Fibroblast of skin of right biceps (primary cell): ENCODE data around the gene TMEM174.

ENCODE experiments used
- DNase-seq: peaks from one replicate; pipeline ENCODE4 v3.0.0-alpha.2; 2013

TMEM174 gene

DNA sequence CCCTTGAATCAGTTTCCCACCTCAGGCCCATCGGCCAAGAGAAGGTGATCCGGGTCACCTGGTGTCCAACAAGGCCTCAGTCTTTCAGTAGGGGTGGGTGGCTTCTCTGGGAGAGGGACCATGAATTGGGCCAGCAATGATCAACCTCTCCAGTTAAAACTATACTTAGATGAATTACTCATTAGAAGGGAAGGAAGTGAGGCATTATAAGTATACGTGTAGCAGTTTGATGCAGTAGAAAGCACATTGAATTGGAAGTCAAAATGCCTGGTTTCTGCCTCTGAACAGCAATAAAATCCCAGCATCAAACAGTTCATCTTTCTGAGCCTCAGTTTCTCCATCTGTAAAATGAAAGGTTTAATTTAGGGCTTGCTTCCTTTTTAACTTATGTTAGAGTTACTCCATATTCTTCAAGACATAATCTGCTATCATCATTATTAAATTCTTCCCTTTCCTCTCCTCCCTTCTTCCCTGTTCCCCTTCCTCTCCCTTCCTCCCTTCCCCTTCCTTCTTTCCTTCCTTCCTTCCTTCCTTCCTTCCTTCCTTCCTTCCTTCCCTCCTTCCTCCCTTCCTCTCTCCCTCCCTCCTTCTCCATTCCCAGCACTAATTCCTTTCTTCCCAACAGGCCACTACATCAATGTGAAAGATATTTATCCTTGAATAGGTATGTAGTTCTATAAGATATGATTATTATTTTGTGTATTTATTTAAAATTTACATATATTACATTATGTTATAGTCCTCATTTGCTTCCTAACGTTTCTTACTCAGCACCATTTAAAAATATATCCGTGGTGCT is 18.6 kb upstream of the TMEM174 start:
- DNase-seq, result no peak

DNA sequence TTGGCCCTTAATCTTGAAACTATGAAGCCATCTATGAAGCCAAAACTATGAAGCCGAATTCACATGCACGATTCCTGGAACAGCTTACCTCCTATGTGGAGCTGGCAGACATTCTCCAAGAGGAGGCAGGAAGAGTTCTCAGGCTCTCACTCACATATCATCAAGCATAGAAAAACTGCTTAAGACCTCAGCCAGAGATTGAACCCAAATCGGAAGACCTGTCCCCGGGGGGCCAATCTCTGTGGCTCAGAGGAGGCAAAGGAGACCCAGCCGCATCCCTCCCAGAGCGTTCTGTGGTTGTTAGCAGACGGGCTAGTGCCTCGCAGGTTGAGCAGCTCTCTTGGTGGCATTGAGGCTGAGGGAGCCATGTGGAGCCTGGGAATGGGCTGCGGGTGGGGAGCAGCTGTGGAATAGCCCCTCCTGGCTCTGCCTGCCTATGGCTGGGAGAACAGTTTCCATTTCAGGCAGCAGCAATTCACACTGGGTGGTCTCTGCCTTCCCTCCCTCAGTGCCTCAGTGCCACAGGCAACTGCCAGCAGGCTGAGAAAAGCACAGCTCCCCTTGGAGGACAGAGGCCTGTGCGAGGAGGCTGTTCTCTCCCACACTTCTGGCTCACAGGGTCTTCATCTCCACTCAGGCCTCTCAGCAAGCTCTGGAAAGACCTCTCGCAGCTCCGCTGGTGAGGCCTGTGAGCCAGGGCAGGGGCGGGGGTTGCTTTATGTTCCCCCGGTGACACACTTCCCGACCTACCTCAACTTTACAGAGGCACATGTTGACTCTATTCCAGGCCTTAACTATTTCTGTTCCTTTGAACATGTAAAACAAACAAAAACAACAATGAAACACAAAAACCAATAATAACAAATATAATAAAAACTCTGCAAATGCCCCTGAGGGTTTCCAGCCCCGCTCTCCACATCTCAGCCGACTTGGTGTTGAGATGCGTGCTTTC is 17.4 kb upstream of the TMEM174 start:
- DNase-seq, result no peak

DNA sequence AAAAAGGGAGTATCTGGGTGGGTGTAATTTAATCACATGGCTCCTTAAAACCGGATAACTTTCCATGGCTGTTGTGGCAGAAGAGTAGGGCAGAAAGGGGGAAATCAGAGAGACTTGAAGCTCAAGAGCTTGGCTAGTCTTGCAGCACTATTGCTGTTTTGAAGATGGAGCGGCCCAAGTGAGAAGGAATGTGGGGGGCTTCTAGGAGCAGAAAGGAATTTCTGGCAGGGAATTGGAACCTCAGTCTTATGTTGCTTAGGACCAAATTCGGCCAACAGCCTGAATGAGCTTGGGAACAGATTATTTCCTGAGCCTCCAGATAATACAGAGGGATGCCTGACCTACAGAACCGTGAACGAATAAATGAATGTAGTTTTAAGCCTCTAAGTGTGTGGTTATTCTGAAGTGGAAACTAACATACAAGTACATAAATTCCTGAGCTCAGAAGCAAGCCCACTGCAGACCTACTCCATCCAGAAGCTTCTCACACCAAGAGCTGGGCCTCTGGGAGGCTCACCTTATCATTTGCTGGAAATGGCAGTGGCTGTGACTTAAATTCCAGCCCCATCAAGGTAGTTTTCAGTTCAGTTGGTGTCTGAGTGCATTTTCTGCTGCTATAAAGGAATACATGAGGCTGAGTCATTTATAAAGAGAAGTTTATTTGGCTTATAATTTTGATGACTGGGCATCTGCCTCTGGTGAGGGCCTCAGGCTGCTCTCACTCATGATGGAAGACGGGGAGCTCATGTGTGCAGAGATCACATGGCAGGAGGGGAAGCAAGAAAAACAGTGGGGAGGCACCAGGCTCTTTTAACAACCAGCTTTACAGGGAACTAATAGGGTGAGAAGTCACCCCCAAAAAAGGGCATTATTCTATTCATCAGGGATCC is 15.3 kb upstream of the TMEM174 start:
- no peak for DNase-seq

DNA sequence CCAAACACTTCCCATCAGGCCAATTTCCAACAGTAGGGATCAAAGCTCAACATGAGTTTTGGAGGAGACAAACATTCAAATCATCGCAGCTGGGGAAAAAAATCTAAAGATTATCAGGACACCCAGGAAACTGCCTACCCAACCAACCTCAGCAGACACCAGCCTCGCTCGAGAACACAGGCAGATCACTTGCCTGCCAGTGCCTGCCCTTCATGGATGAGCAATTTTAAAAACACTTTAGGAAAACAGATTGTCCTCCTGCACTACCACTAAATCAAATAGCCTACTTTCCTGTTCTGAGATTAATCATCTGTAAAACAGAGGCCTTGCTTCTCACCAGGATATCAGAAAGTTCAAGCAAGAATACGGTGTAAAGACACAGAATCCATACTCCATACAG is 14.7 kb upstream of the TMEM174 start:
- no peak for DNase-seq

DNA sequence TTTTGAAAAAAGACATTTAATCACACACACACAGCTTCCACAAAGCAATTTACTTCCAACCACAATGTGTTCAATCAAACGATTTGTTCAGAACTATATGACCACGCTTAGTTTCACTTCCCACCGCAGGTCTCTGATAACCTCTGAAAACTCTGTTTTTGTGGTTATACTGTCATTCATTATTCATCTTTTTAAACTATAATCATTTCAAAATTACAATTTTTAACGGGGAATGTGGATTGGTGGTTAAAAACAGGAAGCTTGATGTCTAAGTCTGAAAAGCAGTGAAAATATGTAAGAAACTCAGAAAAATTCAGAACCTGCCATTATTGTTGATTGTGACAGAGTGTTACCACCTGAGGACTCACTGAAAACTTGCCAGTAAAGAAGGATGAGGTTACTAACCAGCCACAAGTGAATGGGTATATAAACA is 12.7 kb upstream of the TMEM174 start:
- peak; percentile 30 for DNase-seq

DNA sequence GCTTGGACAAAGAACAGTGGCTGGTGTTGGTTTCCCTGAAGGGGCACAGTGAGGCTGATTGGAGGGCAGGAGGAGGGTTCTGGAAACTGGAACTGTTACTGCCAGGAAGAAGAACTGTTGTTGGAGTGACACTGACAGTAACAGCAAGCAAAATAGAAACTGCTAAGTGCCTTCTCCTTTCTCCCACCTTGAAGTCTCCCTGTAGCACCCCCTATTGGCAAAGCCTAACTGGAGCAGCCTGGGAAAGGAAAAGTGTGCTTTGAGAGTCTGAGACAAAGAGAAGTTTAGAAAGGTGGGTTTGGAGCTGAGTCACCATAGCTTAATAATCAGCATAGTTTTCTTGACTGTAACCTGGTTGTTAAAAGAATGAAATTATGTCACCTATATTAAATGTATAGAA is 2.5 kb upstream of the TMEM174 start:
- DNase-seq, result peak; percentile 22

DNA sequence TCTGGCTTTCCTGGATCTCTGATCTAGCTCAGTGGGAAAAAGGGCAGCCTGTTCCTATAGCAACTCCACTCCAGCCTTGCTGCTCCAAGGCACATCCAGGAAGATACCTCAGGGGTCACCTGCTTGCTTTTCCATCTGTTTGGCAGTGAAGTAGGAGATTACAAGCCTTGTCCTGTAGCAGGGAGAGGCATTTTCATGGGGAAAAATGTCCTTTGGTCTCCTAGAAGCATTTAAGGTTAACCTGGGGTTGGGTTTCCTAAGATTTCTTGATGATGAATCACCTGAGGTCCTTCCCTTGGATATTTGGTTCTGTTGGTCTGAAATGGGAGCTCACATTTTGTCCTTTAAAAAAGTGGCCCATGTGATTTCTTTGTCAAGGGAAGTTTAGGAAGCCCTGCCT is 1.5 kb upstream of the TMEM174 start:
- no peak for DNase-seq

DNA sequence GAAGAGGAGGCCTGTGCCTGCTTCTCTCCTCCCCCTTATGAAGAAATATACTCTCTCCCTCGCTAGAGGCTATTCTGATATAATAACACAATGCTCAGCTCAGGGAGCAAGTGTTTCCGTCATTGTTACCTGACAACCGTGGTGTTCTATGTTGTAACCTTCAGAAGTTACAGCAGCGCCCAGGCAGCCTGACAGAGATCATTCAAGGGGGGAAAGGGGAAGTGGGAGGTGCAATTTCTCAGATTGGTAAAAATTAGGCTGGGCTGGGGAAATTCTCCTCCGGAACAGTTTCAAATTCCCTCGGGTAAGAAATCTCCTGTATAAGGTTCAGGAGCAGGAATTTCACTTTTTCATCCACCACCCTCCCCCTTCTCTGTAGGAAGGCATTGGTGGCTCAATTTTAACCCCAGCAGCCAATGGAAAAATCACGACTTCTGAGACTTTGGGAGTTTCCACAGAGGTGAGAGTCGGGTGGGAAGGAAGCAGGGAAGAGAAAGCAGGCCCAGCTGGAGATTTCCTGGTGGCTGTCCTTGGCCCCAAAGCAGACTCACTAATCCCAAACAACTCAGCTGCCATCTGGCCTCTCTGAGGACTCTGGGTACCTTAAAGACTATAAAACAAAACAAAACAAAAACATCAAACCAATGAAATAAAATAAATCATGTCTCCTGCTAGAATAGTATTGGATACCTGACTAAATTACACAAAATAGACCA is 1.3 kb downstream of the TMEM174 start:
- DNase-seq, result no peak

DNA sequence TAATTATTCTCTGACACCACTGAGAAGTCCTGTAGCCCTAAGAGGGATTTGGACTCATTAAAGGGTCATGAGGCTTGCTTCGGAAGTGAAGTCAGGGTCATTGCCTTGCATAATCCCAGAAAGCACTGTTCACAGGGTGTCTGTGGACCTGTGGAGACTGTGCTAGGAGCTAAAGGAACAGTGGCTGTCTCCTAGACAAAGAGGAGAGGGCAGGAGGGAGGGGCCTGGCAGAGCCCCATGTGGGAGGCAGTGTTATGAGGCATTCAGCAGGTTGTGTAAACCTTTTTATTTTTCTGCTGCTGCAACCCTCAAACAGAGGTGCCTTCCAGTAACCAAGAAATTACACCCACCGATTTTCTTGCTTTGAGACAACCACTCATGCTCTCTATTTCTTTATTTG is 3.3 kb downstream of the TMEM174 start:
- DNase-seq, result no peak

DNA sequence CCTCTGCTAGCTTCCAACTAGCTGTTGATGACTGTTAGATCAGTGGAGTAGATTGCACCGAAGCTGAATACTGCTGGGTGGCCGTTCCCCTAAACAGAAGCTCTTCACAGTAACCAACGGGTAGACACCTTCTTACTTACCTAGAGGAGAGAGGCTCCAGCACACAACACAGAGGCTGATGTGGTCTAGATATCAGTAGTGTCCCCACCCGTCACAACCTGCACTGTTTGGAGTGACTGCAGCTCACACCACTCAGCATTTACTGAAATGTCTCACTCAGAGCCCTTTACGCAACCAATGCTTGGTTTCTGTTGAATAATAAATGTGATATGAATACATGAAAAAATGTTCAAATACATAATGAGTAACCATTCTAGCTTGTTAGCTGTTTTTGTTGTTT is 5.3 kb downstream of the TMEM174 start:
- DNase-seq, result no peak

DNA sequence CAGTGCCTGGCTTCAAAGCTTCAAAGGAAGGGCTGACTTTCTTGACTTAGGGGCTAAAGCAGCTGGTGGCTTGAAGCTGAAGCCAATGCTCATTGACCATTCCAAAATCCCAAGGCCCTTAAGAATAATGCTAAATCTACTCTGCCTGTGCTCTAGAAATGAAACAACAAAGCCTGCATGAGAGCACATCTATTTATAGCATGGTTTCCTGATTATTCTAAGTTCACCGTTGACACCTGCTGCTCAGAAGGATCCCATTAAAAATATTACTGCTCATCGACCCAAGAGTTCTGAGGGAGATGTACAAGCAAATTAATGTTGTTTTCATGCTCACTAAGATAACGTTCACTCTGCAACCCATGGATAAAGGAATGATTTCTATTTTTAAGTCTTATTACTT is 6.7 kb downstream of the TMEM174 start:
- no peak for DNase-seq

DNA sequence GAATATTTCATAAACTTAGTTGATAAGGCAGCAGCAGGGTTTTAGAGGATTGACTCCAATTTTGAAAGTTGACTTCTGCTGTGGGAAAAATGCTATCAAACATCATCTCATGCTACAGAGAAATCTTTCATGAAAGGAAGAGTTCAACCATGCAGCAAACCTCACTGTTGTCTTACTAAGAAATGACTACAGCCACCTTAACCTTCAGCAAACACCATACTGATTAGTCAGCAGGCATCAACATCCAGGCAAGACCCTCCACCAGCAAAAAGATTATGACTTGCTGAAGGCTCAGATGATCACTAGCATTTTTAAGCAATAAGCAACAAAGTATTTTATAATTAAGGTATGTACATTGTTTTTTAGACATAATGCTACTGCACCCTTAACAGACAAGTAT is 7.6 kb downstream of the TMEM174 start:
- DNase-seq, result peak; percentile 62

DNA sequence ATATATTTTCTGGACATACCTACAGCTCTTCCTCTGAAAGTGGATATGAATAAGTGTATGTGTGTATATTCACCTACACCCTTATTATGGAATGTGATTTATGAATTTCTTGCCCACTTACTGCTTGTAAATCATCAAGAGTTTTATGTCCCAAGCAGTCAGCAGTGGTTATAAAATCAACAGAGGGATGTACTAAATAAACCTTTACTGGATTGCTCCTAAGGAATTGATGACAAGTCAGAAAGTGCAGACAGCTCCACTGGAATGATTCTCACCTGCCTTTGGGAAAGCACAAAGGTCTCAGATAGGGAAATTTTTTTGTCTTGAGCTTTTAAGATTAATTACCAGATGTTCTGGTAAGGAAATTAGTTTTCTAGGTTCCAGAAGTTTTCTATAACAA is 9.3 kb downstream of the TMEM174 start:
- no peak for DNase-seq

DNA sequence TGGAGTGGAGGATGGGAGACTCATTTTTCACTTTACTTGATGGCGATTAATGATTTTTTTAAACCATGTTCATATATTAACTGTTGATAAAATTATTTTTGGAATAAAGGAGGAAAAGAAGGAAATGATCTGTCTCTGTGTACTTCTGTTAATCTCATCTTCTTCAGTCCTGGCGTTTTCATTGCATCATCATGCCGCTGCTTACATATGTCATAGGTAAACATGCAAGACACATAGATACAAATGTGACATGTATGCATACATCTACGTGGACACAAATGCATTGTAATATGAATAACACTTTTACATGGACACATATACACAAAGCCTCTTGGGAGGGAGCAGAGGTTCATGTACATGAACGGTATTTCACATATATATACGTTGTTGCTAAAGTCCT is 10.0 kb downstream of the TMEM174 start:
- DNase-seq, result no peak

DNA sequence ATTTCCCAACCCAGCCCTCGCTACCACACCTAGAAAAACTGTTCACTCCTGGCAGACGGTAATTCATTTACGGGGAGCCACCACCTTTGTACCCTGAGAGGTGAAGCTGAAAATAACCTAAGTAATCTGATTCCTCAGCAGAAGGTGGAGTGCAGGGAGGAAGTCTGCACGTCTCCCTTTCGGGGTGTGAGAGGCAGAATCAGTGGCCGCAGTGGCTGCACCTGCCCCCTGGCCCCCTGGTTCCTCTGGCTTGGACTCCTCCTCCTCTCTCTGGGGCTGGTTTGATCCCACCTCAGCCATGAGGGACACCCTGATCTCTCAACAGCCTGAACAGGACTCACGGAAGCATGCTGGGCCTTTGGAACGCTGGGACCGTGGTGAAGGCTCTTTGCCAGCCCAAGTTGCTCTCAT is 10.5 kb downstream of the TMEM174 start:
- no peak for DNase-seq

DNA sequence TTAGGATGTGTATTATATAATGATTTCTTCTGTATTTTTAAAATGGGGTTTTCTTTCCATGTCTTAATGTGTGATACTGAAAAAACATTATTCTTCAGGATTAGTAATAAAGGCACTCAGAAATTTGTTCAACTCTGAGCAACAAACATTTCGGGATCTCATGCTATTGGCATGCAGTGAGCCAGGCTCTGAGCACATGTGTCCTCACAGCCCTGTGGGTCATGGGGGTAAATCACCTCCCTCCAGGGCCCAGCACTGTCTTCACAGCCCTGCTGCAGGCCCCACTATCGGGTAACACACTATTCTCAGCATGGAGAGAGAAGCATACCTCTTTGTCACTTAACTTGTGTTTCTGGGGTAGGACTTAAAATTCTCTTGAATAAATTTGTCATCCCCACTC is 14.0 kb downstream of the TMEM174 start:
- DNase-seq, result peak; percentile 41

DNA sequence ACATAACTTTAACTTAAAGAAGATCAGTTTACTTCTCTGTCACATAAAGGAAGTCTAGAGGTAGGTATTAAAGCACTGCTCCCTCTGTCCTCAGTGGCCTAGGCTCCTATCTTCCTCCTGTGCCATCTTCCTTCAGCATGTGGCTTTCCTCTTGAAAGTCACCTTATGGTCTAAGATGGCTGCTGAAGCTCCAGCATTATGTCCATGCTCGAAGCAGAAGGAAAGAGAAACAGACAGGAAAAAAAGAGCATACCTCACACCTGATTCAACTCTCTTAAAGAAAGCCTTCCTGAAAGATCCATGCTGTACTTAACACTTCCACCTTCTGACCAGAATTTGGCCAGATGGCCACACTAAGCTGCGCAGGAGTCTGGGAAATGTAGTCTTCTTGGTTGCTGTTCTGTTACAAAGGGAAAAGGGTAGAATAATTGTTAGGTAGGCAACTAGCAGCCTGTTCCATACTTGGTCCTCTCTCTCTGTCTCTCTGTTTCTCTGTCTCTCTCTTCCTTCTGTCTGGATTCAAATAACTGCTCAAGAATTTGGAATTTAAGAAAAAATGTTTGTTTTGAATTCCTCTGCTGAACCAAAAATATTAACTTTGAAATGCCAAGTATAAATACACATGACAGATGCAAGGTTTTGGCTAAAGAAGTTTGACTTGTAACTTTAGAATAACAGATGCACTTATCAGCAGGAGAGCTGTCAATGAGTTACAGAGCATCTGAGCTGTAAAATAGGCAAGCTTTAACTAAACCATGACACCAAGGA is 16.0 kb downstream of the TMEM174 start:
- peak; percentile 72 for DNase-seq

DNA sequence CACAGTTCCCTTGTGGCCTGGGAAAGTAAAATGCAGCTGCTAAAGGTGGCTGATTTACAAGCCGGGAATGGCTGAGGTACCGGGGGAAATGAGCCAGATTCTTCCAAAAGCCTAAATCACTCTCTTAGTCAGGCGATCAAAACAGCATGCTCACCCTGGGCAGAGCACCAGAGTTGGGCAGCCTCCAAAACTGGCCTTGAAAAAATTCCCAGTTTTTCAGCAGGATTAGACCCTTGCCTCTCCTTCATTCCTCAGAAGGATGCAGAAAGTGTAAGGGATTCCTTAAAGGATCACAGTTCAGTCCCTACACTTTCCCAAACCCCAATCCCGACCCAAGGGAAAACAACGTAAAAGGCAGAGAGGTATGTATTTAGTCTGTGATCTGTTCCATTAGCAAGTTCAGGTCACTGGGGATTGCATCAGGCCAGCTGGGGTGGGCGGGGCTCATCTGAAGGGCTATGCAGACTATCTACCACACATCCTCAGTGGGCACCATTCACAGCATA is 16.9 kb downstream of the TMEM174 start:
- peak; percentile 85 for DNase-seq

DNA sequence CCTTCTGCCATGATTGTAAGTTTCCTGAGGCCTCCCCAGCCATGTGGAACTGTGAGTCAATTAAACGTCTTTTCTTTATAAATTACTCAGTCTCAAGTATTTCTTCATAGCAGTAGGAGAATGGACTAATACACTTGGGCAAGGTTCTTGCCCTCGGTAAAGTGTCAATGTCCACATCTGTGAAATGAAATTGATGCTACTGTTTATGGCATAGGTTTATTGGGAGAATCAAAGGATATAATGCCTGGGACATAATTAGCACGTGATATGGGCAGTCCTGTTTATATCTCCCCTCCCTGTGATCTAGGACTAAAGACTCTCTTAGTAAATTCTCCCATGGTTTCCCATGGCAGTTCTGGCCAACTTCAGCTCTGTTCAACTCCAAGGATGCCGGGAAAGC is 19.4 kb downstream of the TMEM174 start:
- no peak for DNase-seq

DNA sequence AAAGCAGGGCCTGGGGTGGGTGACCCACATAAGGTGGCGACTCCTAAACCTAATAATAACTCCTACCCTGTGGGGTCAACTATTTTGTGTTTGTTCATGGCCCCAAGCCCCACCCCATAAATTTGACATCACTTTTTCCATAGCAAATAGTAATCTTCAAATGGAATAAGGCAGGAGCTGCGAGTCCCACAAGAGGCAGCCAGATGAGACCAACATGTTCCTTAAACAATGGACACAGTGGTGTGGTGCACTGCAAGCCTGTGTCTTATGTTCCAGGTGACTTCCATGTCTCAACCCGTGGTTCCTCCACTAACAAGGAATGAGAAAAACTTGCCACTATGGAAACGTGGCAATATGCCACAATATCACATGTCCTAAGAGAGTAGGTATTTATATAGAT is 20.6 kb downstream of the TMEM174 start:
- DNase-seq, result no peak

DNA sequence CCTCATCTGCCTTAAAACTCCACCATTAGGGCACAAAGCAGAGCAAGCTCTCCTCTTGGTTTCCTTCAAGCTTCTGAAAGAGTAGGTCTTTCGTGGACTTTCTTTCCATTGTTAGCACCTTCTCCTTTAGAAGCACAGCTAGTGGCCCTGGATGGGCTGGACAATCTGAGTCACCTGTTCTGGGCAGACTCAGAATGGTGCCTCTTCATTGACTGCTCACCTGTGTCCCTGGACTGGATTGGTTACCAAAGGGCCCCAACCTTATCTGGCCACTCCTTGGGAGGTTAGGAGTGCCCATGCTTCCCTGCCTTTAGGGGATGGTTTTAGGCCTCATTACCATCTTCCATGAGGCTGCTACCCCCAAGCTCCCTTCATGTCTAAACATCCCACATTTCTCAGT is 23.2 kb downstream of the TMEM174 start:
- no peak for DNase-seq
